PC-9 (cell line): ENCODE measurements around the gene MTREX. TPM values are rescaled to one million over a fixed set of nuclear protein-coding genes. Genes with fewer than 3 reads are reported as not detected.

Experiments
- BruUV-seq: library from RNA; stranded (reverse); fragments of 400-500 nt; replicated peaks from 2 replicates; lab custom pipeline; 2021; lab: Mats Ljungman, UMichigan
- CTCF ChIA-PET: fragments of 300-600 bp; sonication (Branson Sonifier 250); formaldehyde crosslinking; loops from one replicate; lab custom pipeline; 2022; ENCODE audit warnings: antibody characterized with exemption; lab: Charles Lee
- POLR2A ChIA-PET: fragments of 300-600 bp; sonication (Branson Sonifier 250); formaldehyde crosslinking; loops from one replicate; lab custom pipeline; 2022; ENCODE audit warnings: antibody characterized with exemption; ENCODE audit not compliant: unreplicated experiment; lab: Charles Lee
- DNase-seq, 2 experiments: peaks; one replicate each; pipeline versions ENCODE4 v3.0.0 to v3.0.0-alpha.2; 2015 to 2022; ENCODE audit warnings: mixed read lengths in 1 of 2
- H2AFZ ChIP-seq: fragments of 200-600 bp; sonication (generic); 2 replicates; pipeline ENCODE4 v1.8.1; 2017; ENCODE audit warnings: antibody characterized with exemption
- H3F3A ChIP-seq: fragments of 200-600 bp; sonication (generic); 2 replicates; pipeline ENCODE4 v1.8.1; 2017; ENCODE audit warnings: antibody characterized with exemption, mild to moderate bottlenecking, low read depth; ENCODE audit not compliant: insufficient read depth
- H3K27ac ChIP-seq: fragments of 200-600 bp; sonication (generic); 2 replicates; pipeline ENCODE4 v1.6.1; 2016; ENCODE audit warnings: mixed run types
- H3K27me3 ChIP-seq: fragments of 200-600 bp; sonication (generic); 2 replicates; pipeline ENCODE4 v1.6.1; 2016; ENCODE audit warnings: low read depth, mixed run types; ENCODE audit not compliant: insufficient read depth
- H3K36me3 ChIP-seq: fragments of 200-600 bp; sonication (generic); 2 replicates; pipeline ENCODE4 v1.6.1; 2016; ENCODE audit warnings: low read depth, mixed run types
- H3K4me1 ChIP-seq: fragments of 200-600 bp; sonication (generic); replicated peaks from 2 replicates; pipeline ENCODE4 v1.6.1; 2016; ENCODE audit warnings: mixed run types; ENCODE audit not compliant: insufficient read depth
- H3K4me2 ChIP-seq: fragments of 200-600 bp; sonication (generic); 2 replicates; pipeline ENCODE4 v1.6.1; 2017; ENCODE audit warnings: mixed run types
- H3K4me3 ChIP-seq: fragments of 200-600 bp; sonication (generic); 2 replicates; pipeline ENCODE4 v1.6.1; 2016; ENCODE audit warnings: mixed run types
- H3K79me2 ChIP-seq: fragments of 200-600 bp; sonication (generic); 2 replicates; pipeline ENCODE4 v1.6.1; 2017; ENCODE audit warnings: low read depth, mixed run types
- H3K9me2 ChIP-seq: fragments of 200-600 bp; sonication (generic); 2 replicates; pipeline ENCODE4 v1.8.1; 2017; ENCODE audit warnings: mild to moderate bottlenecking; ENCODE audit not compliant: insufficient read depth
- H3K9me3 ChIP-seq: fragments of 200-600 bp; sonication (generic); 2 replicates; pipeline ENCODE4 v1.8.1; 2016; ENCODE audit warnings: low read depth; ENCODE audit not compliant: insufficient read depth
- H4K20me1 ChIP-seq: fragments of 200-600 bp; sonication (generic); 2 replicates; pipeline ENCODE4 v1.8.1; 2017; ENCODE audit not compliant: insufficient read depth
- CTCF ChIP-seq: fragments of 200-600 bp; sonication (generic); conservative IDR thresholded peaks from 2 replicates; pipeline ENCODE4 v1.6.1; 2017; ENCODE audit warnings: mixed run types, antibody characterized with exemption, mild to moderate bottlenecking, moderate library complexity
- EZH2 ChIP-seq: fragments of 200-600 bp; sonication (generic); IDR thresholded peaks from 2 replicates; pipeline ENCODE4 v1.8.0; 2017; ENCODE audit warnings: antibody characterized with exemption, low read depth
- intact Hi-C: fragments of 100-400 bp; cut with micrococcal nuclease; formaldehyde crosslinking; loops from one replicate; pipeline ENCODE4 v1.10.0; 2022; ENCODE audit not compliant: unreplicated experiment
- total RNA-seq: library from RNA; stranded (reverse); gene quantifications from 2 replicates; pipeline ENCODE4 v1.2.3, GENCODE V29; 2021

Gene MTREX
- total RNA-seq, 1 experiment from 2014 or later, result 56.7 TPM

- no peak for TF ChIP-seq EZH2
- no peak for TF ChIP-seq CTCF
- Histone ChIP-seq H2AFZ (no peak overlapping the region), H3F3A (no peaks in the 10 kb centered on the region), H3K27ac (no peak overlapping the region), H3K4me2 (no peak overlapping the region), H3K9me3 (no peaks in the 10 kb centered on the region), H3K9me2 (no peaks in the 10 kb centered on the region), H3K27me3 (no peaks in the 10 kb centered on the region), H3K4me1 (no peaks in the 10 kb centered on the region; the same call in 1 of the 2 replicates), H3K4me3 (no peak overlapping the region), H3K36me3 (peaks cover 26% of the 10 kb centered on the region; the same call in 1 of the 2 replicates), H3K79me2 (no peaks in the 10 kb centered on the region), H4K20me1 (no peaks in the 10 kb centered on the region; the same call in 1 of the 2 replicates)
- ChIA-PET CTCF (no interaction called here), POLR2A (no interaction called here)
- no TSS peak for BruUV-seq
- DNase-seq, result no peak
- intact Hi-C loops, result no loop called here
Observed at GRCh38 chr5:55383254-55383653, 75.5 kb downstream of the MTREX start.

- DNase-seq, result no peak
- H3K9me2 ChIP-seq, result no peaks in the 10 kb centered on the region
- H3K27me3 ChIP-seq, result no peaks in the 10 kb centered on the region
- no peak for TF ChIP-seq EZH2
- no peak for TF ChIP-seq CTCF
- H3K36me3 ChIP-seq, result peaks cover 32% of the 10 kb centered on the region; the same call in 1 of the 2 replicates
- H3K9me3 ChIP-seq, result no peaks in the 10 kb centered on the region
- ChIA-PET CTCF (no interaction called here), POLR2A (no interaction called here)
- H3F3A ChIP-seq, result peaks cover 6% of the 10 kb centered on the region; the same call in 1 of the 2 replicates
- intact Hi-C loops, result no loop called here
- no peaks in the 10 kb centered on the region; the same call in 1 of the 2 replicates for H4K20me1 ChIP-seq
- H3K79me2 ChIP-seq, result no peaks in the 10 kb centered on the region
- BruUV-seq, result no TSS peak
- no peak overlapping the region for H3K4me3 ChIP-seq
- no peaks in the 10 kb centered on the region; the same call in 1 of the 2 replicates for H3K4me1 ChIP-seq
- H3K4me2 ChIP-seq, result no peak overlapping the region
- H3K27ac ChIP-seq, result no peak overlapping the region
- no peak overlapping the region for H2AFZ ChIP-seq
Observed at GRCh38 chr5:55384072-55384471, 76.3 kb downstream of the MTREX start.

- H3K79me2 ChIP-seq, result no peaks in the 10 kb centered on the region
- H4K20me1 ChIP-seq, result no peaks in the 10 kb centered on the region; the same call in 1 of the 2 replicates
- peaks cover 30% of the 10 kb centered on the region; the same call in 1 of the 2 replicates for H3K36me3 ChIP-seq
- H3K4me3 ChIP-seq, result no peak overlapping the region
- no peak overlapping the region for H2AFZ ChIP-seq
- no peak overlapping the region for H3K4me2 ChIP-seq
- intact Hi-C loops, result no loop called here
- H3F3A ChIP-seq, result peaks cover 7% of the 10 kb centered on the region; the same call in 1 of the 2 replicates
- no peaks in the 10 kb centered on the region for H3K9me3 ChIP-seq
- DNase-seq, result no peak
- H3K27me3 ChIP-seq, result no peaks in the 10 kb centered on the region
- CTCF ChIA-PET, result no interaction called here
- H3K9me2 ChIP-seq, result no peaks in the 10 kb centered on the region
- no peak for TF ChIP-seq CTCF
- TF ChIP-seq EZH2, result no peak
- POLR2A ChIA-PET, result no interaction called here
- H3K4me1 ChIP-seq, result no peaks in the 10 kb centered on the region; the same call in 1 of the 2 replicates
- no peak overlapping the region for H3K27ac ChIP-seq
- BruUV-seq, result no TSS peak
Observed at GRCh38 chr5:55385227-55385626, 77.4 kb downstream of the MTREX start.
